HG02970 (cell line): ENCODE data around the gene SURF4.
"Not testable (repeated sequence)": the region's sequence is repeated elsewhere in the genome, so short reads cannot be mapped to it uniquely, and the experiment has no call there.

Experiments used
- ATAC-seq: cut with Tn5 transposase; IDR thresholded peaks from one replicate; pipeline ENCODE4 v1.9.1; 2021; ENCODE audit warnings: mild to moderate bottlenecking, moderate library complexity, moderate number of reproducible peaks; ENCODE audit not compliant: unreplicated experiment, low FRiP score

Gene SURF4

GRCh38 chr9:133320421-133320881 is 55.4 kb downstream of the SURF4 start:
- ATAC-seq = no peak

- ATAC-seq = not testable (repeated sequence)
Measured at GRCh38 chr9:133317551-133317950, 58.3 kb downstream of the SURF4 start.

GRCh38 chr9:133315997-133316396 is 59.9 kb downstream of the SURF4 start:
- ATAC-seq = no peak
